CD14-positive monocyte (primary cell): ENCODE data around the gene SMYD3. TPM values are rescaled to one million over a fixed set of nuclear protein-coding genes. Genes with fewer than 3 reads are reported as not detected.
A peak's percentile ranks its signal among the peaks of the same experiment; 100 is the strongest.

ENCODE experiments used
- DNase-seq, 3 donors: peaks; one replicate each; pipeline ENCODE4 v3.0.0-alpha.2; 2011 to 2022
- H2AFZ ChIP-seq: 2 replicates; pipeline ENCODE4 v1.6.0; 2012; ENCODE audit warnings: mild to moderate bottlenecking, low read depth, low read length, inconsistent platforms; ENCODE audit not compliant: insufficient read depth, poor library complexity, severe bottlenecking
- H3K27ac ChIP-seq, 2 donors: 1 replicate in 1 of 2; 2 replicates in 1 of 2; pipeline ENCODE4 v1.5.1; 2012 to 2013; ENCODE audit warnings: low read length in 2 of 2, control low read depth in 1 of 2, inconsistent platforms in 1 of 2, low read depth in 1 of 2, mild to moderate bottlenecking in 1 of 2
- H3K27me3 ChIP-seq, 2 donors: one replicate each; pipeline versions ENCODE4 v1.6.0 to v1.6.1; 2011 to 2013; ENCODE audit warnings: low read length in 2 of 2; ENCODE audit not compliant: control insufficient read depth in 2 of 2, insufficient read depth in 2 of 2
- H3K36me3 ChIP-seq, 2 donors: replicated peaks in 1 of 2; 1 replicate in 1 of 2; 2 replicates in 1 of 2; pipeline versions ENCODE4 v1.5.1 to v1.6.1; 2012 to 2013; ENCODE audit warnings: low read length in 2 of 2, control low read depth in 1 of 2, inconsistent platforms in 1 of 2, mild to moderate bottlenecking in 1 of 2; ENCODE audit not compliant: insufficient read depth in 2 of 2, control insufficient read depth in 1 of 2
- H3K4me1 ChIP-seq, 2 donors: 1 replicate in 1 of 2; 2 replicates in 1 of 2; pipeline versions ENCODE4 v1.5.1 to v1.6.1; 2012 to 2013; ENCODE audit warnings: low read length in 2 of 2, control low read depth in 1 of 2, inconsistent platforms in 1 of 2, mild to moderate bottlenecking in 1 of 2, moderate library complexity in 1 of 2; ENCODE audit not compliant: insufficient read depth in 2 of 2, control insufficient read depth in 1 of 2
- H3K4me2 ChIP-seq: replicated peaks from 2 replicates; pipeline ENCODE3; 2012; ENCODE audit warnings: low read length, moderate library complexity, mild to moderate bottlenecking; ENCODE audit not compliant: poor library complexity, severe bottlenecking; ENCODE audit errors: extremely low read depth
- H3K4me3 ChIP-seq, 3 experiments: fragments of 200-600 bp in 1 of 3; sonication (generic) in 1 of 3; replicated peaks in 1 of 3; 1 replicate in 2 of 3; 2 replicates in 1 of 3; pipeline ENCODE4 v1.5.1; 2011 to 2013; ENCODE audit warnings: low read length in 3 of 3, mild to moderate bottlenecking in 3 of 3, control low read depth in 2 of 3, low read depth in 2 of 3, inconsistent platforms in 1 of 3, moderate library complexity in 1 of 3
- H3K79me2 ChIP-seq: 2 replicates; pipeline ENCODE4 v1.6.0; 2012; ENCODE audit warnings: mild to moderate bottlenecking, control low read depth, inconsistent platforms, low read length, moderate library complexity; ENCODE audit not compliant: insufficient read depth
- H3K9ac ChIP-seq: 2 replicates; pipeline ENCODE4 v1.6.0; 2017; ENCODE audit warnings: low read length, mild to moderate bottlenecking; ENCODE audit not compliant: insufficient read depth, poor library complexity, severe bottlenecking
- H3K9me3 ChIP-seq, 2 donors: replicated peaks in 1 of 2; 1 replicate in 1 of 2; 2 replicates in 1 of 2; pipeline versions ENCODE4 v1.5.1 to v1.6.1; 2012 to 2013; ENCODE audit warnings: low read length in 2 of 2, control low read depth in 1 of 2; ENCODE audit not compliant: control insufficient read depth in 1 of 2, insufficient read depth in 1 of 2
- H4K20me1 ChIP-seq: 2 replicates; pipeline ENCODE4 v1.6.0; 2012; ENCODE audit warnings: mild to moderate bottlenecking, low read length, control low read depth, moderate library complexity; ENCODE audit not compliant: insufficient read depth
- H3K27ac Mint-ChIP-seq, 7 donors: one replicate each; pipeline ENCODE4 v1.8.0; 2020; ENCODE audit warnings: mild to moderate bottlenecking in 7 of 7, mixed read lengths in 7 of 7, moderate library complexity in 6 of 7, inconsistent platforms in 2 of 7
- H3K27me3 Mint-ChIP-seq, 3 donors: one replicate each; pipeline ENCODE4 v1.8.0; 2021 to 2022; ENCODE audit warnings: low read depth in 3 of 3, mild to moderate bottlenecking in 3 of 3, mixed read lengths in 3 of 3, moderate library complexity in 3 of 3, inconsistent platforms in 1 of 3
- H3K36me3 Mint-ChIP-seq, 2 donors: one replicate each; pipeline ENCODE4 v1.8.0; 2020; ENCODE audit warnings: mixed read lengths in 2 of 2, inconsistent platforms in 1 of 2, mild to moderate bottlenecking in 1 of 2
- H3K4me1 Mint-ChIP-seq: one replicate; pipeline ENCODE4 v1.8.0; 2020; ENCODE audit warnings: mild to moderate bottlenecking, mixed read lengths
- H3K4me3 Mint-ChIP-seq, 2 donors: one replicate each; pipeline ENCODE4 v1.8.0; 2020; ENCODE audit warnings: mild to moderate bottlenecking in 2 of 2, mixed read lengths in 2 of 2, moderate library complexity in 1 of 2
- H3K9me3 Mint-ChIP-seq, 7 donors: one replicate each; pipeline ENCODE4 v1.8.0; 2020 to 2022; ENCODE audit warnings: mixed read lengths in 7 of 7, mild to moderate bottlenecking in 6 of 7, moderate library complexity in 6 of 7, inconsistent platforms in 2 of 7
- CTCF ChIP-seq: fragments of 200-600 bp; IDR thresholded peaks from one replicate; pipeline ENCODE4 v1.8.0; 2022; ENCODE audit warnings: antibody characterized with exemption, mild to moderate bottlenecking
- WGBS: methylation state at CpG from one replicate; pipeline ENCODE4 v1.1.5; 2013; ENCODE audit warnings: missing lambda C conversion rate; ENCODE audit not compliant: insufficient coverage; 5-methylcytosine and 5-hydroxymethylcytosine counted together
- intact Hi-C, 2 donors: fragments of 100-400 bp; cut with micrococcal nuclease; formaldehyde crosslinking; loops; one replicate each; pipeline versions ENCODE4 v1.15.0 to v1.15.1; 2023
- polyA plus RNA-seq, 3 donors: library from polyadenylated mRNA; depleted of rRNA in 1 of 3; unstranded in 2 of 3; stranded (reverse) in 1 of 3; fragments of 300-500 nt in 2 of 3; fragments of >200 nt in 1 of 3; fragmentation: Illumina TruSeq in 2 of 3; gene quantifications; 1 replicate in 2 of 3; 2 replicates in 1 of 3; pipeline ENCODE4 v1.2.3, GENCODE V29; 2012 to 2021

SMYD3 gene
- polyA plus RNA-seq, 3 donors: 2.7 to 8.4 (median 4.0) TPM

DNA sequence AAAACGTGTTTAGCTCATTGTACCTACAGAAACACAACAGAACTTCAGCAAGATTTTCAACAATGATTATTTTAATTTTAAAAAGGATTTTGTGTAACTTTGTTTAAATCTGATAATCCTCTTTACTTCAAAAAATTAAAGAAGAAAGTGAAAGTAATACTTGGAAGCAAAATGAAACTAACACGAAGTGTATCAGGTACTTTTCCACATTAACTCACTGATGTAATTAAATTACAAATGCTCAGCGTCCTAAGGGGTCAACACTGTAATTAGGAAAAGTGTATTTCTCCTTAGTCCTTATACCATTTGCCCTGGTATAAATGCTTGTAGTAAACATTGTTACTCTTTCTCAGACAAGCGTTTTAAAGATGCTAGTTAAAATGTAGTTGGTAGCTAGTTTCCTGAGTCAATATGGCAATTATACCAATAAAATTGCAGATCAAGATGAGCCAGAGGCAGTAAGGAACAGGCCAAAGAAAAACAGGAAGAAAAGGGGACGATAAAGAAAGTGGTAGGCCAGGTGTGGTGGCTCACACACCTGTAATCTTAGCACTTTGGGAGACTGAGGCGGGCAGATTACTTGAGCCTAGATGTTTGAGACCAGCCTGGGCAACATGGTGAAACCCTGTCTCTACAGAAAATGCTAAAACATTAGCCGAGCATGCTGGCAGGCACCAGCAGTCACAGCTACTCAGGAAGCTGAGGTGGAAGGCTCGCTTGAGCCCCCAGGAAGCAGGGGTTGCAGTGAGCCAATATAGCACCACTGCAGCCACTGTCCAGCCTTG lies 553.0 kb downstream of the SMYD3 start:
- Mint-ChIP-seq H3K27me3 (peaks cover 0 to 1% (median 0%) of the 10 kb centered on the region in 3 donors), H3K27ac (peak overlapping the region in 4 of 7 donors; percentile 1 to 86 (median 32)), H3K36me3 (no peaks in the 10 kb centered on the region), H3K4me1 (peaks cover 15% of the 10 kb centered on the region), H3K9me3 (no peaks in the 10 kb centered on the region), H3K4me3 (peak overlapping the region; percentile 58 to 86)
- no peak for TF ChIP-seq CTCF
- peak overlapping the region; percentile 5 to 70 (median 57) for H3K4me3 ChIP-seq
- peak overlapping the region; percentile 38 for H3K9ac ChIP-seq
- peak overlapping the region; percentile 69 for H3K4me2 ChIP-seq
- peak overlapping the region in 1 of 2 donors; percentile 54 for H3K27ac ChIP-seq
- H3K36me3 ChIP-seq: no peaks in the 10 kb centered on the region
- H3K27me3 ChIP-seq: no peaks in the 10 kb centered on the region
- H3K79me2 ChIP-seq: no peaks in the 10 kb centered on the region
- no peak for DNase-seq
- no peaks in the 10 kb centered on the region for H4K20me1 ChIP-seq
- peak overlapping the region; percentile 54 for H2AFZ ChIP-seq
- H3K4me1 ChIP-seq: peaks cover 6 to 8% of the 10 kb centered on the region in 2 donors
- intact Hi-C loops: no loop called here
- WGBS: 28% methylated on average over 4 of the region's 8 CpGs
- no peaks in the 10 kb centered on the region for H3K9me3 ChIP-seq

- Mint-ChIP-seq H3K27me3 (peaks cover 0 to 1% (median 1%) of the 10 kb centered on the region in 3 donors), H3K9me3 (no peaks in the 10 kb centered on the region), H3K4me1 (peaks cover 15% of the 10 kb centered on the region), H3K27ac (no peak overlapping the region), H3K36me3 (no peaks in the 10 kb centered on the region), H3K4me3 (no peak overlapping the region)
- WGBS: no CpG with 5 or more reads among the region's 7 CpGs
- TF ChIP-seq CTCF: no peak
- Histone ChIP-seq H3K9ac (no peak overlapping the region), H3K27me3 (no peaks in the 10 kb centered on the region), H2AFZ (no peak overlapping the region), H4K20me1 (no peaks in the 10 kb centered on the region), H3K27ac (no peak overlapping the region), H3K4me2 (no peak overlapping the region), H3K36me3 (no peaks in the 10 kb centered on the region), H3K9me3 (no peaks in the 10 kb centered on the region), H3K79me2 (no peaks in the 10 kb centered on the region), H3K4me3 (no peak overlapping the region), H3K4me1 (peaks cover 6 to 8% of the 10 kb centered on the region in 2 donors)
- intact Hi-C loops: no loop called here
- no peak for DNase-seq
Measured at GRCh38 chr1:245952383-245953026, 554.6 kb downstream of the SMYD3 start.
